ENCODE data around the gene POP4.

POP4 gene

DNA sequence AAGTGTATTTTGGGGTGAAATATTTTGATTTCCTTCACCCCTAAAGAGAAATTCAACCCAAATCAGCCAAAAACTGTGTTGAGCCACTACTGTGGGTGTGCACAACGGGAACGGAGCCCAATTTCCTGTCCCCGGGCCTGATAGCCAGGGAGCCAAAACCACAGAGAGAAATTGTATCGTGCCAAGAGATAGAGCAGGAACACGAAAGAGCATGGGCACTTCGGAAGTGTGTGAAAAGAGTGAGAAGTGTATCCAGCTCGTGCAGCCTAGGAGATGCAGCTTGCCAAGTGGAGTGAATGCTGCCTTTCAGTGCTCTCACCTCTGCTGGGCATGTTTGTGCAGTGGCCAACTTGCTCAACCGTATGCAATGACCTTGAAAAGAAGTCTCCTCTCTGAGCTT is 39.8 kb downstream of the POP4 start:
- H2AFZ ChIP-seq (ENCODE audit: low read length): no peak overlapping the region
- no peaks in the 10 kb centered on the region for H3K27me3 ChIP-seq (ENCODE audit: insufficient read depth, low read length)
- H3K27ac ChIP-seq (ENCODE audit: low read depth, low read length, poor library complexity, severe bottlenecking): no peak overlapping the region
- H3K9me2 ChIP-seq (ENCODE audit: low read depth, low read length): no peaks in the 10 kb centered on the region
- no peaks in the 10 kb centered on the region for H3K9me3 ChIP-seq (ENCODE audit: low read length)
- H3K4me2 ChIP-seq (ENCODE audit: low read length): no peak overlapping the region
- no peak overlapping the region for H3K9ac ChIP-seq (ENCODE audit: low read length)
- H3K36me3 ChIP-seq (ENCODE audit: insufficient read depth, low read length): no peaks in the 10 kb centered on the region
- no peak for TF ChIP-seq CTCF (IDR thresholded peaks at IDR 0.05; ENCODE audit: low read length)
- no peak for TF ChIP-seq EZH2 (IDR thresholded peaks at IDR 0.05; ENCODE audit: borderline replicate concordance, low read length)
- no peaks in the 10 kb centered on the region for H3F3A ChIP-seq (ENCODE audit: insufficient read depth, low read length)
- no peaks in the 10 kb centered on the region for H4K20me1 ChIP-seq (ENCODE audit: insufficient read depth, low read length)
- H3K4me3 ChIP-seq (ENCODE audit: low read depth, low read length, poor library complexity, severe bottlenecking): no peak overlapping the region
- no peaks in the 10 kb centered on the region for H3K79me2 ChIP-seq (ENCODE audit: insufficient read depth, low read length)
- no peaks in the 10 kb centered on the region for H3K4me1 ChIP-seq (ENCODE audit: insufficient read depth, low read length, severe bottlenecking)

DNA sequence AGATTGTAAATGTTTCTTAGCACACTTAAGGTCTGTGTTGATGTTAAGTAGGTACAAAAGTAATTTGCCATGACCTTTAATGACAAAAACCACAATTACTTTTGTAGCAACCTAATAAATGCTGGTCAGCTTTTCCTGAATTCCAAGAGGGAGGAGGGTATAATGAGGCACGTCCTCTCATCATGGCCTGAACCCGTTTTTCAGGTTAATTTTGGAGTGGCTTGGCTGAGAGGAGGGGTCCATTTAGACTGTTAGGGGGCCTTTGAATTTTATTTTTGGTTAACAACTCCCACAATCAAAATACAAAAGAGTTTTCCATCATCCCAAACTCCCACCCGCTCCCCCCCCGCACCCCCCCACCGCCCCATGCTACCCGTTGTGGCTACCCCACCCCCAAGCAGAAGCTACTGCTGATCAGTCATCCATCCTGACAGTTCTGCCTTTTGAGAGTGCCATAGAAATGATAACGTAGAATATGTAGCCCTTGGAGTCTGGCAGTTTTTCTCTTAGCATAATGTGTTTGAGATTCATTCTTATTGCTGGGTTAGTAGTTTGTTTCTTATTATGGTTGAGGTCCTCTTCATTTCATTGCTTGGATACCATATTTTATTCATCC is 44.8 kb downstream of the POP4 start:
- H4K20me1 ChIP-seq (ENCODE audit: insufficient read depth, low read length): no peaks in the 10 kb centered on the region
- no peaks in the 10 kb centered on the region for H3K4me1 ChIP-seq (ENCODE audit: insufficient read depth, low read length, severe bottlenecking)
- H3K9ac ChIP-seq (ENCODE audit: low read length): no peak overlapping the region
- H3K79me2 ChIP-seq (ENCODE audit: insufficient read depth, low read length): no peaks in the 10 kb centered on the region
- no peaks in the 10 kb centered on the region for H3K36me3 ChIP-seq (ENCODE audit: insufficient read depth, low read length)
- H3F3A ChIP-seq (ENCODE audit: insufficient read depth, low read length): no peaks in the 10 kb centered on the region
- H3K4me2 ChIP-seq (ENCODE audit: low read length): no peak overlapping the region
- H3K9me3 ChIP-seq (ENCODE audit: low read length): no peaks in the 10 kb centered on the region
- H3K27ac ChIP-seq (ENCODE audit: low read depth, low read length, poor library complexity, severe bottlenecking): no peak overlapping the region
- no peaks in the 10 kb centered on the region for H3K27me3 ChIP-seq (ENCODE audit: insufficient read depth, low read length)
- H3K9me2 ChIP-seq (ENCODE audit: low read depth, low read length): no peaks in the 10 kb centered on the region
- H2AFZ ChIP-seq (ENCODE audit: low read length): no peak overlapping the region
- TF ChIP-seq EZH2 (IDR thresholded peaks at IDR 0.05; ENCODE audit: borderline replicate concordance, low read length) (no peak), CTCF (IDR thresholded peaks at IDR 0.05; ENCODE audit: low read length) (no peak)
- no peak overlapping the region for H3K4me3 ChIP-seq (ENCODE audit: low read depth, low read length, poor library complexity, severe bottlenecking)

DNA sequence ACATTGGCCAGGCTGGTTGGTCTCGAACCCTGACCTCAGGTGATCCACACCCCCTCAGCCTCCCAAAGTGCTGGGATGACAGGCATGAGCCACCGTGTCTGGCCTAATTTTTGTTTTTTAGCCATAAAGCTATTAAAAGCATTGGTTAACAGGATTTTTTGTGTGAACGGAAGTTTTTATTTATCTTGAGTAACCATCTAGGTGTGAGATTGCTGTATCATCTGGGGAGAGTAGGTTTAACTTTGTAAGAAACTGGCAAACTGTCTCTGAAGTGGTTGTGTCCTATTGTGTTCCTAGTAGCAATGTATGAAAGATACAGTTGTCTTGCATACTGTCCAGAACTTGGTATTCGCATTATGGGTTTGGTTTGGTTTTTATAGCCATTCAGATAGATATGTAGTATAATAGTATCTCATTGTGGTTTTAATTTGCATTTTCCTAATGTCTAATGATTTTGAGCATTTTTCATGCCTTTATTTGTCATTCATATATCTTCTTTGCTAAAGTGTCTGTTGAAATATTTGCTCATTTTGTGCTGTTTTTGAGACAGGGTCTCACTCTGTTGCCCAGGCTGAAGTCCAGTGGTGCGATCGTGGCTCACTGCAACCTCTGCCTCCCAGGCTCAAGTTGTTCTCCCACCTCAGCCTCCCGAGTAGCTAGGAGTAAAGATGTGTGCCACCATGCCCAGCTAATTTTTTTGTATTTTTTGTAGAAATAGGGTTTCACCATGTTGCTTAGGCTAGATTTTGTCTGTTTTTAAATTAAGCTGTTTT is 45.7 kb downstream of the POP4 start:
- Histone ChIP-seq H3K79me2 (ENCODE audit: insufficient read depth, low read length) (no peaks in the 10 kb centered on the region), H3K9ac (ENCODE audit: low read length) (no peak overlapping the region), H3K4me3 (ENCODE audit: low read depth, low read length, poor library complexity, severe bottlenecking) (no peak overlapping the region), H3K4me1 (ENCODE audit: insufficient read depth, low read length, severe bottlenecking) (no peaks in the 10 kb centered on the region), H4K20me1 (ENCODE audit: insufficient read depth, low read length) (no peaks in the 10 kb centered on the region), H3K9me2 (ENCODE audit: low read depth, low read length) (no peaks in the 10 kb centered on the region), H2AFZ (ENCODE audit: low read length) (no peak overlapping the region), H3K9me3 (ENCODE audit: low read length) (no peaks in the 10 kb centered on the region), H3F3A (ENCODE audit: insufficient read depth, low read length) (no peaks in the 10 kb centered on the region), H3K36me3 (ENCODE audit: insufficient read depth, low read length) (no peaks in the 10 kb centered on the region), H3K27ac (ENCODE audit: low read depth, low read length, poor library complexity, severe bottlenecking) (no peak overlapping the region), H3K4me2 (ENCODE audit: low read length) (no peak overlapping the region), H3K27me3 (ENCODE audit: insufficient read depth, low read length) (no peaks in the 10 kb centered on the region)
- TF ChIP-seq CTCF (IDR thresholded peaks at IDR 0.05; ENCODE audit: low read length) (no peak), EZH2 (IDR thresholded peaks at IDR 0.05; ENCODE audit: borderline replicate concordance, low read length) (no peak)
